Left lung (tissue), 10 donors: ENCODE data around the gene G6PC2. TPM values are rescaled to one million over a fixed set of nuclear protein-coding genes. Genes with fewer than 3 reads are reported as not detected.

Experiments
- ATAC-seq: fragments of 200-7000 bp; cut with Tn5 transposase; one replicate; pipeline ENCODE4 v1.9.1; 2020; ENCODE audit warnings: moderate library complexity
- DNase-seq, 4 donors: peaks; one replicate each; pipeline ENCODE4 v3.0.0-alpha.2; 2013 to 2020
- H3K27ac ChIP-seq, 2 donors: fragments of 200-600 bp; sonication (generic) in 1 of 2; one replicate each; pipeline versions ENCODE4 v1.5.0 to v1.8.0; 2020 to 2021
- H3K27me3 ChIP-seq, 2 donors: fragments of 200-600 bp; sonication (generic) in 1 of 2; one replicate each; pipeline versions ENCODE4 v1.5.0 to v1.8.0; 2020 to 2021
- H3K36me3 ChIP-seq, 2 donors: fragments of 200-600 bp; sonication (generic) in 1 of 2; one replicate each; pipeline versions ENCODE4 v1.5.0 to v1.8.0; 2020 to 2021
- H3K4me1 ChIP-seq, 2 donors: fragments of 200-600 bp; one replicate each; pipeline ENCODE4 v1.8.0; 2021
- H3K4me3 ChIP-seq, 2 donors: fragments of 200-600 bp; sonication (generic) in 1 of 2; one replicate each; pipeline versions ENCODE4 v1.5.0 to v1.8.0; 2020 to 2021; ENCODE audit warnings: mild to moderate bottlenecking in 1 of 2
- H3K9me3 ChIP-seq, 2 donors: fragments of 200-600 bp; sonication (generic) in 1 of 2; one replicate each; pipeline versions ENCODE4 v1.5.0 to v1.8.0; 2020 to 2021
- intact Hi-C, 2 donors: fragments of 100-400 bp; cut with DNase I; formaldehyde crosslinking; loops; one replicate each; pipeline versions ENCODE4 v1.11.2 to v1.14.2; 2022
- polyA plus RNA-seq, 6 donors: library from polyadenylated mRNA; unstranded; fragments of 120-200 nt; gene quantifications; one replicate each; pipeline ENCODE4 v1.2.1, GENCODE V29; 2013; ENCODE audit not compliant: insufficient read length in 6 of 6
- total RNA-seq, 2 donors: library from RNA; stranded (reverse); fragmentation: NEBNext Ultra II Directional; extraction: Animal tissue kit (Norgen Biotek cat#: 25700); gene quantifications; one replicate each; pipeline ENCODE4 v1.2.1, GENCODE V29; 2021
- TF ChIP-seq, protein P1 (sequence below), 2 donors: fragments of 200-600 bp; sonication (generic) in 1 of 2; IDR thresholded peaks; one replicate each; pipeline versions ENCODE4 v1.5.0 to v1.8.0; 2021; ENCODE audit warnings: antibody characterized with exemption in 2 of 2
- donor health status: DM: no; HTN: yes; CAD: no.
- donor health status: DM: no; HTN: no; CAD: no.

Gene G6PC2
- total and polyA plus RNA-seq, 8 donors = 0.09 TPM; not detected in 7

GRCh38 chr2:168894720-168895119 is 6.4 kb upstream of the G6PC2 start:
- TF ChIP-seq, protein P1, sequence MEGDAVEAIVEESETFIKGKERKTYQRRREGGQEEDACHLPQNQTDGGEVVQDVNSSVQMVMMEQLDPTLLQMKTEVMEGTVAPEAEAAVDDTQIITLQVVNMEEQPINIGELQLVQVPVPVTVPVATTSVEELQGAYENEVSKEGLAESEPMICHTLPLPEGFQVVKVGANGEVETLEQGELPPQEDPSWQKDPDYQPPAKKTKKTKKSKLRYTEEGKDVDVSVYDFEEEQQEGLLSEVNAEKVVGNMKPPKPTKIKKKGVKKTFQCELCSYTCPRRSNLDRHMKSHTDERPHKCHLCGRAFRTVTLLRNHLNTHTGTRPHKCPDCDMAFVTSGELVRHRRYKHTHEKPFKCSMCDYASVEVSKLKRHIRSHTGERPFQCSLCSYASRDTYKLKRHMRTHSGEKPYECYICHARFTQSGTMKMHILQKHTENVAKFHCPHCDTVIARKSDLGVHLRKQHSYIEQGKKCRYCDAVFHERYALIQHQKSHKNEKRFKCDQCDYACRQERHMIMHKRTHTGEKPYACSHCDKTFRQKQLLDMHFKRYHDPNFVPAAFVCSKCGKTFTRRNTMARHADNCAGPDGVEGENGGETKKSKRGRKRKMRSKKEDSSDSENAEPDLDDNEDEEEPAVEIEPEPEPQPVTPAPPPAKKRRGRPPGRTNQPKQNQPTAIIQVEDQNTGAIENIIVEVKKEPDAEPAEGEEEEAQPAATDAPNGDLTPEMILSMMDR (IDR thresholded peaks at IDR 0.05) = no peak
- H3K4me1 ChIP-seq = peaks cover 0 to 12% of the 10 kb centered on the region in 2 donors
- no peak for DNase-seq
- intact Hi-C loops = no loop called here
- no peak overlapping the region for H3K27ac ChIP-seq
- H3K27me3 ChIP-seq = no peaks in the 10 kb centered on the region
- H3K36me3 ChIP-seq = no peaks in the 10 kb centered on the region
- H3K9me3 ChIP-seq = no peaks in the 10 kb centered on the region
- no peak overlapping the region for H3K4me3 ChIP-seq
- no peak for ATAC-seq

GRCh38 chr2:168895771-168896170 is 5.3 kb upstream of the G6PC2 start:
- no peak for ATAC-seq
- H3K27me3 ChIP-seq = no peaks in the 10 kb centered on the region
- TF ChIP-seq, protein P1 (IDR thresholded peaks at IDR 0.05) = no peak
- H3K27ac ChIP-seq = no peak overlapping the region
- no peaks in the 10 kb centered on the region for H3K36me3 ChIP-seq
- H3K4me3 ChIP-seq = no peak overlapping the region
- peaks cover 0 to 2% of the 10 kb centered on the region in 2 donors for H3K4me1 ChIP-seq
- DNase-seq = no peak
- intact Hi-C loops = no loop called here
- H3K9me3 ChIP-seq = no peaks in the 10 kb centered on the region

DNA sequence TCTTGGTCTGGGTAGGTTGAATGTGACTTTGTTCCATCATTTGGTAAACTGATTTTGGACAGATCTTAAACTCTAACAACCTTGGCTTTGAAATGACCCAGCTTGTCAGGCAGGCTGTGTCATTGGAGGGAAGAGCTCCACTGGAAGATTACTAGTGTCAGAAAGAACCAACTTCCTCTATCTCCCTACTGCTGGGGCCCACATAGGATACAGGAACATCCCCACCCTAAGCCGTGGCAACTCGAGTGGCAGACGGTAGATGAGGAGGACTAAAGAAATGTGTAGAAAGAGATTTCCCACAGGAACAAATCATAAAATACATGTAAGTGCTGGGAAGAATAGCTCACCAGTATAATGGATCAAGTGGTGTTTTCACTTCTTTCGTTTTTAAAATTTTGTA is 4.3 kb upstream of the G6PC2 start:
- ATAC-seq = no peak
- TF ChIP-seq, protein P1 (IDR thresholded peaks at IDR 0.05) = no peak
- H3K4me3 ChIP-seq = no peak overlapping the region

GRCh38 chr2:168897449-168897848 is 3.6 kb upstream of the G6PC2 start:
- TF ChIP-seq, protein P1 (IDR thresholded peaks at IDR 0.05) = no peak
- no peaks in the 10 kb centered on the region for H3K4me1 ChIP-seq
- intact Hi-C loops = no loop called here
- DNase-seq (no peak), ATAC-seq (no peak)
- no peaks in the 10 kb centered on the region for H3K27me3 ChIP-seq
- no peak overlapping the region for H3K27ac ChIP-seq
- no peaks in the 10 kb centered on the region for H3K9me3 ChIP-seq
- no peak overlapping the region for H3K4me3 ChIP-seq
- no peaks in the 10 kb centered on the region for H3K36me3 ChIP-seq

More for the DNA sequence above, 4.3 kb upstream of the G6PC2 start:
- Histone ChIP-seq H3K9me3 (no peaks in the 10 kb centered on the region), H3K27ac (no peak overlapping the region), H3K36me3 (no peaks in the 10 kb centered on the region), H3K4me1 (no peaks in the 10 kb centered on the region), H3K27me3 (no peaks in the 10 kb centered on the region)
- intact Hi-C loops = no loop called here
- no peak for DNase-seq

GRCh38 chr2:168903888-168904287 is 2.8 kb downstream of the G6PC2 start:
- Histone ChIP-seq H3K27me3 (no peaks in the 10 kb centered on the region), H3K4me1 (no peaks in the 10 kb centered on the region), H3K4me3 (no peak overlapping the region), H3K9me3 (no peaks in the 10 kb centered on the region), H3K36me3 (no peaks in the 10 kb centered on the region), H3K27ac (no peak overlapping the region)
- no peak for ATAC-seq
- TF ChIP-seq, protein P1 (IDR thresholded peaks at IDR 0.05) = no peak
- DNase-seq = no peak
- intact Hi-C loops = no loop called here
